ENCODE measurements around the gene SEPTIN12. TPM values are rescaled to one million over a fixed set of nuclear protein-coding genes. Genes with fewer than 3 reads are reported as not detected.
A peak's percentile ranks its signal among the peaks of the same experiment; 100 is the strongest.

SEPTIN12 gene
- total and polyA plus RNA-seq, 3 experiments from 2014 or later = not detected

GRCh38 chr16:4765511-4766474, 22.4 kb downstream of the SEPTIN12 start:
- POLR2A ChIA-PET = interaction anchor here (4.1 kb wide), 1 partner anchor 31 kb away, joined by 27 read pairs; the partner anchor contains the start of genes ANKS3 and DNAAF8
- CTCF ChIA-PET = interaction anchor here (1.1 to 2.3 kb wide), 2 partner anchors 31 kb away, joined by 4 to 8 read pairs; partner anchors contain the start of gene DNAAF8
- no peaks in the 10 kb centered on the region for H3K27me3 ChIP-seq (ENCODE audit: insufficient read depth, low read length, poor library complexity, severe bottlenecking)
- peak overlapping the region; percentile 95 for H3K4me3 ChIP-seq (ENCODE audit: low read length)
- peaks cover 0 to 46% (median 2%) of the 10 kb centered on the region in 3 donors for H3K36me3 Mint-ChIP-seq
- no peak for DNase-seq
- H3K4me3 Mint-ChIP-seq = peak overlapping the region; percentile 81 to 99 (median 86)
- H3K4me1 ChIP-seq (ENCODE audit: insufficient read depth, low read length) = peaks cover 24% of the 10 kb centered on the region
- H3K36me3 ChIP-seq (ENCODE audit: insufficient read depth, low read length) = peaks cover 10% of the 10 kb centered on the region
- H3K9me3 ChIP-seq (ENCODE audit: low read length) = no peaks in the 10 kb centered on the region
- no peaks in the 10 kb centered on the region for H3K9me3 Mint-ChIP-seq
- peaks cover 0 to 1% of the 10 kb centered on the region in 2 donors for H3K27me3 Mint-ChIP-seq
- peak overlapping the region; percentile 83 to 98 (median 88) for H3K27ac Mint-ChIP-seq
- peak overlapping the region; percentile 64 for H3K27ac ChIP-seq (ENCODE audit: low read depth, low read length)
- H3K4me1 Mint-ChIP-seq = peaks cover 23 to 39% (median 35%) of the 10 kb centered on the region in 3 donors

DNA sequence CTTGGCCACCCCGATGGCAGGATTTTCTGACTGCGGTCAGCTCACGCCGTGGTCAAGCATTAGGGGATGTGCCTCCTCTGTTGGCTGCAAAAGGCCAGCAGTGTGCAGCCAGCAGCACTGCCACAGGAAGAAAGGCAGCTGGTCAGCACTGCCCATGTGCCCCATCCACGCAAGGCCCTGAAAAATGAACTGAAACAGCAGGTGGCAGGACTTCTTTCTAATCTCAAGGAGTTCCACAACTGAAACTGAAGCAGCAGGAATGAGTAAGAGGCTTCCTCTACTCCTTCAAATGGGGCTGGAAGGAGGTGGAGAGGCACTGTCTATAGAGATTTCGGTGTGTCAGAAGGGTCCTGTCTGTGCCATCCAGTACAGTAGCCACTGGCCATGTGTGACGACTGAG, 24.4 kb downstream of the SEPTIN12 start:
- no peak for DNase-seq
- POLR2A ChIA-PET = no interaction called here
- CTCF ChIA-PET = interaction anchor here (2.3 kb wide), 1 partner anchor 29 kb away, joined by 8 read pairs; the partner anchor contains the start of gene DNAAF8
- Histone ChIP-seq H3K27me3 (ENCODE audit: insufficient read depth, low read length, poor library complexity, severe bottlenecking) (no peaks in the 10 kb centered on the region), H3K4me1 (ENCODE audit: insufficient read depth, low read length) (peaks cover 24% of the 10 kb centered on the region), H3K4me3 (ENCODE audit: low read length) (no peak overlapping the region), H3K27ac (ENCODE audit: low read depth, low read length) (no peak overlapping the region), H3K9me3 (ENCODE audit: low read length) (no peaks in the 10 kb centered on the region), H3K36me3 (ENCODE audit: insufficient read depth, low read length) (peaks cover 17% of the 10 kb centered on the region)
- peak overlapping the region in 3 of 7 donors; percentile 11 to 74 (median 44) for H3K4me3 Mint-ChIP-seq
- no peaks in the 10 kb centered on the region for H3K9me3 Mint-ChIP-seq
- no peaks in the 10 kb centered on the region for H3K27me3 Mint-ChIP-seq
- peak overlapping the region in 3 of 8 donors; percentile 27 to 48 (median 42) for H3K27ac Mint-ChIP-seq
- H3K36me3 Mint-ChIP-seq = peaks cover 0 to 66% (median 4%) of the 10 kb centered on the region in 3 donors
- H3K4me1 Mint-ChIP-seq = peaks cover 23 to 29% (median 26%) of the 10 kb centered on the region in 3 donors

DNA sequence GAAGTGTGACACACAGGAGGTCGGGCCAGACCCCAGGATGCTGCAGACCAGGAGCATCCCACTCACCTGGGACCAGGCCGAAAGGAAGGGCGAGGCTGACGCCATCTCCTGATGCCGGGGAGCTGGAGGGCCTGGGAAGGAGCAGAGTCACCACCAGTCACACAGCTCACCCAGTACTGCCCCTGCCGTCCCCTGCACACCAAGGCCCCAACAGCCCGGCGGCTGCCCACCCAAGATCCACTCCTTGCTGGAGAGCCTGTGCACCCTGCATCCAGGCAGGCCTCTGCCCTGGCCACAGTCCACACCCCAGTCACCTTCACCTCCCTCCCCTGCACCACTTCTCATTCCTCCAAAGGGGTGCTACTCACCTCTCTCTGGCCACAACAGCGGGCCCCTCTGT, 25.9 kb downstream of the SEPTIN12 start:
- peaks cover 11 to 15% (median 11%) of the 10 kb centered on the region in 3 donors for H3K4me1 Mint-ChIP-seq
- peak overlapping the region in 1 of 7 donors; percentile 45 for H3K4me3 Mint-ChIP-seq
- no peak overlapping the region for H3K27ac Mint-ChIP-seq
- ChIA-PET CTCF (no interaction called here), POLR2A (no interaction called here)
- H3K27me3 Mint-ChIP-seq = no peaks in the 10 kb centered on the region
- no peak overlapping the region for H3K4me3 ChIP-seq (ENCODE audit: low read length)
- no peak for DNase-seq
- H3K27me3 ChIP-seq (ENCODE audit: insufficient read depth, low read length, poor library complexity, severe bottlenecking) = no peaks in the 10 kb centered on the region
- peaks cover 24% of the 10 kb centered on the region for H3K36me3 ChIP-seq (ENCODE audit: insufficient read depth, low read length)
- peaks cover 0 to 77% (median 9%) of the 10 kb centered on the region in 3 donors for H3K36me3 Mint-ChIP-seq
- H3K4me1 ChIP-seq (ENCODE audit: insufficient read depth, low read length) = peaks cover 14% of the 10 kb centered on the region
- H3K9me3 Mint-ChIP-seq = no peaks in the 10 kb centered on the region
- no peaks in the 10 kb centered on the region for H3K9me3 ChIP-seq (ENCODE audit: low read length)
- no peak overlapping the region for H3K27ac ChIP-seq (ENCODE audit: low read depth, low read length)

DNA sequence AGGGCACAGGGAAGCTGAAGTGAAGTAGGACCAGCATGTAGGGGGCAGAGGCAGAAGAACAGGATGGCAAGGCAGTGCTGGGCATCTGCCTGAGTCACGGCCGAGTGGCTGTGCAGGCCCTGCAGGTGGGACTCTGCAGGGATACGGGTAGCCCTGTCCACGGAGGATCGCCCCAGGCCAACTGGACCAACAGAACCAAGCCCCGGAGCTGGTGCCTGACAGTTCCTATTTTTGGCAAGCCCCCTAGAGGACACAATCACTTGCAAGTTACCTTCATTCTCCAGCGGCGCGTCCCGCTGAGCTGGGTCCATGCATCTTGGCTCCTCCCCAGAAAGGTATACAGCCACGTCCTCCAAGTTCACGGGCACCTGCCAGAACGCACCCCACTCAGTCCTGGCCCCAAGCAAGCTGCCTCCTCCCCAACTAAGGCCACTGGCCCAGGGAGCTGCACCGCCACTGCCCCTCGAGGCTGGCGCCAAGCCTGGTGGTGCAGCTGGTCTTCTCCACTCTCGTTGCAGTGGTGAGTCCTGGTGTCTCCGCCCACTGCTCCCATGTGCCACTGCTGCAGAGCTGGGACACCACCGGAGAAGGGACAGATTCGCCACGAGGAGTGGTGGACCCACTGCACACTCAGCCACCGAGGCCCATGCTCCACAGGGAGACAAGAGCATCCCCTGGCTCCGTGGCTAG, 27.8 kb downstream of the SEPTIN12 start:
- POLR2A ChIA-PET = interaction anchor here (0.8 to 1.1 kb wide), 2 partner anchors 66 to 315 kb away, joined by 3 read pairs; no protein-coding TSS in a partner anchor
- no peaks in the 10 kb centered on the region for H3K9me3 Mint-ChIP-seq
- H3K27ac ChIP-seq (ENCODE audit: low read depth, low read length) = no peak overlapping the region
- peaks cover 3% of the 10 kb centered on the region for H3K4me1 ChIP-seq (ENCODE audit: insufficient read depth, low read length)
- no peak overlapping the region for H3K4me3 ChIP-seq (ENCODE audit: low read length)
- no peaks in the 10 kb centered on the region for H3K27me3 ChIP-seq (ENCODE audit: insufficient read depth, low read length, poor library complexity, severe bottlenecking)
- H3K9me3 ChIP-seq (ENCODE audit: low read length) = no peaks in the 10 kb centered on the region
- H3K36me3 Mint-ChIP-seq = peaks cover 7 to 83% (median 16%) of the 10 kb centered on the region in 3 donors
- H3K36me3 ChIP-seq (ENCODE audit: insufficient read depth, low read length) = peaks cover 31% of the 10 kb centered on the region
- CTCF ChIA-PET = no interaction called here
- no peak for DNase-seq
- peaks cover 0 to 2% (median under 1%) of the 10 kb centered on the region in 3 donors for H3K4me1 Mint-ChIP-seq
- H3K4me3 Mint-ChIP-seq = no peak overlapping the region
- H3K27ac Mint-ChIP-seq = peak overlapping the region in 1 of 8 donors; percentile 77
- no peaks in the 10 kb centered on the region for H3K27me3 Mint-ChIP-seq

- no peak overlapping the region for H3K4me3 ChIP-seq (ENCODE audit: low read length)
- DNase-seq = no peak
- peaks cover 24% of the 10 kb centered on the region for H3K36me3 ChIP-seq (ENCODE audit: insufficient read depth, low read length)
- H3K36me3 Mint-ChIP-seq = peaks cover 7 to 84% (median 18%) of the 10 kb centered on the region in 3 donors
- no peaks in the 10 kb centered on the region for H3K27me3 ChIP-seq (ENCODE audit: insufficient read depth, low read length, poor library complexity, severe bottlenecking)
- peaks cover 0 to 1% (median 0%) of the 10 kb centered on the region in 5 donors for H3K9me3 Mint-ChIP-seq
- peaks cover 0 to 2% (median 0%) of the 10 kb centered on the region in 3 donors for H3K4me1 Mint-ChIP-seq
- H3K27ac Mint-ChIP-seq = peak overlapping the region in 2 of 8 donors; percentile 38 to 43
- H3K27ac ChIP-seq (ENCODE audit: low read depth, low read length) = no peak overlapping the region
- H3K4me1 ChIP-seq (ENCODE audit: insufficient read depth, low read length) = no peaks in the 10 kb centered on the region
- no peaks in the 10 kb centered on the region for H3K9me3 ChIP-seq (ENCODE audit: low read length)
- ChIA-PET POLR2A (no interaction called here), CTCF (no interaction called here)
- H3K27me3 Mint-ChIP-seq = no peaks in the 10 kb centered on the region
- H3K4me3 Mint-ChIP-seq = no peak overlapping the region
These were observed 32.5 kb downstream of the SEPTIN12 start for GRCh38 chr16:4755687-4756086.

DNA sequence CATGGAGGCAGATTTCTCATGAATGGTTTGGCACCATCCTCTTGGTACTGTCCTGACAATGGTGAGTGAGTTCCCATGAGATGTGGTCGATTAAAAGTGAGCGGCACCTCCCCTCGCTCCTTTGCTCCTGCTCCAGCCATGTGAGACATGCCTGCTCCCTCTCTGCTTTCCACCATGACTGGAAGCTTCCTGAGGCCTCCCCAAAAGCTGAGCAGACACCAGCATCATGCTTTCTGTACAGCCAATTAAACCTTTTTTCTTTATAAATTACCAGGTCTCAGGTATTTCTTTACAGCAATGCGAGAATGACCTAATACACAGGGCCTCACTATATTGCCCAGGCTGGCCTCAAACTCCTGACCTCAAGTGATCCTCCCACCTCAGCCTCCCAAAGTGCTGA, 33.3 kb downstream of the SEPTIN12 start:
- DNase-seq = no peak
- CTCF ChIA-PET = no interaction called here
- POLR2A ChIA-PET = no interaction called here
- Mint-ChIP-seq H3K9me3 (peaks cover 0 to 1% (median 0%) of the 10 kb centered on the region in 5 donors), H3K4me3 (no peak overlapping the region), H3K27ac (no peak overlapping the region), H3K27me3 (no peaks in the 10 kb centered on the region), H3K4me1 (peaks cover 0 to under 1% (median 0%) of the 10 kb centered on the region in 3 donors), H3K36me3 (peaks cover 7 to 78% (median 17%) of the 10 kb centered on the region in 3 donors)
- Histone ChIP-seq H3K27me3 (ENCODE audit: insufficient read depth, low read length, poor library complexity, severe bottlenecking) (no peaks in the 10 kb centered on the region), H3K4me1 (ENCODE audit: insufficient read depth, low read length) (no peaks in the 10 kb centered on the region), H3K27ac (ENCODE audit: low read depth, low read length) (no peak overlapping the region), H3K36me3 (ENCODE audit: insufficient read depth, low read length) (peaks cover 24% of the 10 kb centered on the region), H3K9me3 (ENCODE audit: low read length) (no peaks in the 10 kb centered on the region), H3K4me3 (ENCODE audit: low read length) (no peak overlapping the region)

DNA sequence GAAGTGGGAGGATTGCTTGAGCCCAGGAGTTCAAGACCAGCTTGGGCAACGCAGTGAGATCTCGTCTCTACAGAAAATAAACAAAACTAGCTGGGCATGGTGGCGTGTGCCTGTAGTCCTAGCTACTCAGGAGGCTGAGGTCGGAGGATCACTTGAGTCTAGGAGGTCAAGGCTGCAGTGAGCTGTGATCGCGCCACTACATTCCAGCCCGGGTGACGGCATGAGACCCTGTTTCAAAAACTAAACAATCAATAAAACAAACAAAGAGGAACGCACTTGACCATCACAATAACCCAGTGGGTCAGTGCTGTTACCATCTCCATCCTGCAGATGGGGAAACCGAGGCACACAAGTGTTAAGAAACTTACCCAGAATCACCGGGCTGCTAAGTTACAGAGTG, 34.9 kb downstream of the SEPTIN12 start:
- Histone ChIP-seq H3K4me3 (ENCODE audit: low read length) (no peak overlapping the region), H3K36me3 (ENCODE audit: insufficient read depth, low read length) (peaks cover 12% of the 10 kb centered on the region), H3K9me3 (ENCODE audit: low read length) (no peaks in the 10 kb centered on the region), H3K4me1 (ENCODE audit: insufficient read depth, low read length) (no peaks in the 10 kb centered on the region), H3K27ac (ENCODE audit: low read depth, low read length) (no peak overlapping the region), H3K27me3 (ENCODE audit: insufficient read depth, low read length, poor library complexity, severe bottlenecking) (no peaks in the 10 kb centered on the region)
- ChIA-PET CTCF (no interaction called here), POLR2A (interaction anchor here (0.6 kb wide), 1 partner anchor 46 kb away, joined by 17 read pairs; no protein-coding TSS in a partner anchor)
- Mint-ChIP-seq H3K4me1 (peaks cover 5 to 10% (median 6%) of the 10 kb centered on the region in 3 donors), H3K9me3 (peaks cover 0 to 1% (median 0%) of the 10 kb centered on the region in 5 donors), H3K27me3 (no peaks in the 10 kb centered on the region), H3K27ac (peak overlapping the region in 1 of 8 donors; percentile 17), H3K36me3 (peaks cover 7 to 66% (median 11%) of the 10 kb centered on the region in 3 donors), H3K4me3 (no peak overlapping the region)
- no peak for DNase-seq
